PFSK-1 (cell line): Measurements from ENCODE around the gene GABARAP.

ENCODE experiments used
- POLR2AphosphoS5 ChIP-seq: IDR thresholded peaks from 2 replicates; pipeline ENCODE4 v1.6.1; 2012; ENCODE audit warnings: low read depth, mild to moderate bottlenecking, control low read depth, low read length, moderate library complexity
- REST ChIP-seq, 2 experiments: IDR thresholded peaks; 2 replicates each; pipeline versions ENCODE4 v1.6.1 to v1.8.0; 2011 to 2012; ENCODE audit warnings: low read depth in 2 of 2, low read length in 2 of 2, control low read depth in 1 of 2, inconsistent platforms in 1 of 2, mild to moderate bottlenecking in 1 of 2, moderate library complexity in 1 of 2; ENCODE audit not compliant: insufficient read depth in 1 of 2

- peak; percentile 71 to 87 for TF ChIP-seq REST (IDR thresholded peaks at IDR 0.05; ENCODE audit: insufficient read depth in 1 of 2, low read depth in 2 of 2, low read length in 2 of 2)
- no peak for TF ChIP-seq POLR2AphosphoS5
Measured at GRCh38 chr17:7191571-7192270, 50.5 kb downstream of the GABARAP start.
